ENCODE measurements around the gene RAB37.

RAB37 gene

GRCh38 chr17:74795327-74796020, 58.4 kb downstream of the RAB37 start:
- Histone ChIP-seq H3K4me3 (no peak overlapping the region), H3K27ac (no peak overlapping the region)
- no peak for DNase-seq (ENCODE audit: low spot score)
- TF ChIP-seq CTCF (IDR thresholded peaks at IDR 0.05), result no peak

GRCh38 chr17:74796211-74796610, 59.2 kb downstream of the RAB37 start:
- Histone ChIP-seq H3K4me3 (no peak overlapping the region), H3K27ac (no peak overlapping the region)
- no peak for DNase-seq (ENCODE audit: low spot score)
- no peak for TF ChIP-seq CTCF (IDR thresholded peaks at IDR 0.05)

- H3K4me3 ChIP-seq, result no peak overlapping the region
- TF ChIP-seq CTCF (IDR thresholded peaks at IDR 0.05), result no peak
- H3K27ac ChIP-seq, result no peak overlapping the region
- no peak for DNase-seq (ENCODE audit: low spot score)
These were observed 59.8 kb downstream of the RAB37 start for GRCh38 chr17:74796866-74797265.

Data from coronary artery (tissue), 2 donors.